Left lung (tissue), 10 donors: ENCODE data around the gene JMJD6. TPM values are rescaled to one million over a fixed set of nuclear protein-coding genes. Genes with fewer than 3 reads are reported as not detected.
"Not testable (repeated sequence)": the region's sequence is repeated elsewhere in the genome, so short reads cannot be mapped to it uniquely, and the experiment has no call there.

ENCODE experiments used
- ATAC-seq: fragments of 200-7000 bp; cut with Tn5 transposase; one replicate; pipeline ENCODE4 v1.9.1; 2020; ENCODE audit warnings: moderate library complexity
- DNase-seq, 4 donors: peaks; one replicate each; pipeline ENCODE4 v3.0.0-alpha.2; 2013 to 2020
- H3K27ac ChIP-seq, 2 donors: fragments of 200-600 bp; sonication (generic) in 1 of 2; one replicate each; pipeline versions ENCODE4 v1.5.0 to v1.8.0; 2020 to 2021
- H3K27me3 ChIP-seq, 2 donors: fragments of 200-600 bp; sonication (generic) in 1 of 2; one replicate each; pipeline versions ENCODE4 v1.5.0 to v1.8.0; 2020 to 2021
- H3K36me3 ChIP-seq, 2 donors: fragments of 200-600 bp; sonication (generic) in 1 of 2; one replicate each; pipeline versions ENCODE4 v1.5.0 to v1.8.0; 2020 to 2021
- H3K4me1 ChIP-seq, 2 donors: fragments of 200-600 bp; one replicate each; pipeline ENCODE4 v1.8.0; 2021
- H3K4me3 ChIP-seq, 2 donors: fragments of 200-600 bp; sonication (generic) in 1 of 2; one replicate each; pipeline versions ENCODE4 v1.5.0 to v1.8.0; 2020 to 2021; ENCODE audit warnings: mild to moderate bottlenecking in 1 of 2
- H3K9me3 ChIP-seq, 2 donors: fragments of 200-600 bp; sonication (generic) in 1 of 2; one replicate each; pipeline versions ENCODE4 v1.5.0 to v1.8.0; 2020 to 2021
- intact Hi-C, 2 donors: fragments of 100-400 bp; cut with DNase I; formaldehyde crosslinking; loops; one replicate each; pipeline versions ENCODE4 v1.11.2 to v1.14.2; 2022
- polyA plus RNA-seq, 6 donors: library from polyadenylated mRNA; unstranded; fragments of 120-200 nt; gene quantifications; one replicate each; pipeline ENCODE4 v1.2.1, GENCODE V29; 2013; ENCODE audit not compliant: insufficient read length in 6 of 6
- total RNA-seq, 2 donors: library from RNA; stranded (reverse); fragmentation: NEBNext Ultra II Directional; extraction: Animal tissue kit (Norgen Biotek cat#: 25700); gene quantifications; one replicate each; pipeline ENCODE4 v1.2.1, GENCODE V29; 2021
- TF ChIP-seq, protein P1 (sequence below), 2 donors: fragments of 200-600 bp; sonication (generic) in 1 of 2; IDR thresholded peaks; one replicate each; pipeline versions ENCODE4 v1.5.0 to v1.8.0; 2021; ENCODE audit warnings: antibody characterized with exemption in 2 of 2
- donor health status: DM: no; HTN: yes; CAD: no.
- donor health status: DM: no; HTN: no; CAD: no.

Gene JMJD6
- total and polyA plus RNA-seq, 8 donors: 21.9 to 35.9 (median 26.1) TPM

DNA sequence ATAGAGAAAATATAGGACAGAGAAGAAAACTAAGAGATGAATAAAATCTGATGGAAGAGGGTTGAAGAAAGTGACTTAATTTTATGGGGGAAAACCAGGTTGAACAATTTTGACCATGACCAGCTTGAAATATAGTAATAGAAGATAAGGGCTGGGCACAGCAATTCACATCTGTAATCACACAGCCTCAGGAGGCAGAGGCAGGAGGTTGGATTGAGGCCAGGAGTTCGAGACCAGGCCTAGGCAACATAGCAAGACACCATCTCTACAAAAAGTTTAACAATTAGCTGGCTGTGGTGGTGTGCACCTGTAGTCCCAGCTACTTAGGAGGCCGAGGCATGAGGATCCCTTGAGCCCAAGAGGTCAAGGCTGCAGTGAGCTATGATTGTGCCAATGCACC is 24.3 kb downstream of the JMJD6 start:
- Histone ChIP-seq H3K4me1 (peaks cover 3 to 46% of the 10 kb centered on the region in 2 donors), H3K27me3 (no peaks in the 10 kb centered on the region), H3K9me3 (no peaks in the 10 kb centered on the region), H3K27ac (peak overlapping the region in 1 of 2 donors; percentile 78), H3K36me3 (no peaks in the 10 kb centered on the region), H3K4me3 (no peak overlapping the region)
- TF ChIP-seq, protein P1, sequence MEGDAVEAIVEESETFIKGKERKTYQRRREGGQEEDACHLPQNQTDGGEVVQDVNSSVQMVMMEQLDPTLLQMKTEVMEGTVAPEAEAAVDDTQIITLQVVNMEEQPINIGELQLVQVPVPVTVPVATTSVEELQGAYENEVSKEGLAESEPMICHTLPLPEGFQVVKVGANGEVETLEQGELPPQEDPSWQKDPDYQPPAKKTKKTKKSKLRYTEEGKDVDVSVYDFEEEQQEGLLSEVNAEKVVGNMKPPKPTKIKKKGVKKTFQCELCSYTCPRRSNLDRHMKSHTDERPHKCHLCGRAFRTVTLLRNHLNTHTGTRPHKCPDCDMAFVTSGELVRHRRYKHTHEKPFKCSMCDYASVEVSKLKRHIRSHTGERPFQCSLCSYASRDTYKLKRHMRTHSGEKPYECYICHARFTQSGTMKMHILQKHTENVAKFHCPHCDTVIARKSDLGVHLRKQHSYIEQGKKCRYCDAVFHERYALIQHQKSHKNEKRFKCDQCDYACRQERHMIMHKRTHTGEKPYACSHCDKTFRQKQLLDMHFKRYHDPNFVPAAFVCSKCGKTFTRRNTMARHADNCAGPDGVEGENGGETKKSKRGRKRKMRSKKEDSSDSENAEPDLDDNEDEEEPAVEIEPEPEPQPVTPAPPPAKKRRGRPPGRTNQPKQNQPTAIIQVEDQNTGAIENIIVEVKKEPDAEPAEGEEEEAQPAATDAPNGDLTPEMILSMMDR (IDR thresholded peaks at IDR 0.05): no peak
- DNase-seq (no peak), ATAC-seq (no peak)
- intact Hi-C loops: no loop called here

DNA sequence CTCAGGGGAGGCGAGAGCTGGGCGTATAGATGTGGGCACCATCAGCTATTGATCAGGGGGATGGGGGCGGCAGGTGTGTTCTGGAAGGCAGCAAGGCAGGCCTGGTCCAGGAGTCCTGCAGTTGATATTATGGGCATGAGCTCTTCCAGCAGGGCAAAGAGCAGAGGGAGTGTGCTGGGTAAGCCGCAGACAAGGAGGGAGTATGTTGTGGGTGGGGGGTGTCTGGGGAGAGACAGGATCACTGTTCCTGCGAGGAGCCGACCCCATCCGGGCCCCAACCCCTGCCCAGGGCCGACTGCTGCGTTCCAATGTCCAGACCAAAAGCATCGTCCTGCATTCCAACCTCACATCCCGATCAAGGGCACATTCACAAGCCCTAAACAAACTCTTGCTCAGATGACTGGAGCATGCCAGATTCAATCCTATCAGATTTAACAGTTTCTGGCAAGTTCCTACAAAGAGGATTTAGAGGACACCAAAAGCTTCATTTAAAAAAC is 24.9 kb downstream of the JMJD6 start:
- no peak for ATAC-seq
- Histone ChIP-seq H3K27me3 (no peaks in the 10 kb centered on the region), H3K27ac (peak overlapping the region; percentile 78 to 80), H3K4me3 (no peak overlapping the region), H3K36me3 (no peaks in the 10 kb centered on the region), H3K9me3 (no peaks in the 10 kb centered on the region), H3K4me1 (peaks cover 3 to 48% of the 10 kb centered on the region in 2 donors)
- no peak for DNase-seq
- TF ChIP-seq, protein P1 (IDR thresholded peaks at IDR 0.05): no peak
- intact Hi-C loops: no loop called here

DNA sequence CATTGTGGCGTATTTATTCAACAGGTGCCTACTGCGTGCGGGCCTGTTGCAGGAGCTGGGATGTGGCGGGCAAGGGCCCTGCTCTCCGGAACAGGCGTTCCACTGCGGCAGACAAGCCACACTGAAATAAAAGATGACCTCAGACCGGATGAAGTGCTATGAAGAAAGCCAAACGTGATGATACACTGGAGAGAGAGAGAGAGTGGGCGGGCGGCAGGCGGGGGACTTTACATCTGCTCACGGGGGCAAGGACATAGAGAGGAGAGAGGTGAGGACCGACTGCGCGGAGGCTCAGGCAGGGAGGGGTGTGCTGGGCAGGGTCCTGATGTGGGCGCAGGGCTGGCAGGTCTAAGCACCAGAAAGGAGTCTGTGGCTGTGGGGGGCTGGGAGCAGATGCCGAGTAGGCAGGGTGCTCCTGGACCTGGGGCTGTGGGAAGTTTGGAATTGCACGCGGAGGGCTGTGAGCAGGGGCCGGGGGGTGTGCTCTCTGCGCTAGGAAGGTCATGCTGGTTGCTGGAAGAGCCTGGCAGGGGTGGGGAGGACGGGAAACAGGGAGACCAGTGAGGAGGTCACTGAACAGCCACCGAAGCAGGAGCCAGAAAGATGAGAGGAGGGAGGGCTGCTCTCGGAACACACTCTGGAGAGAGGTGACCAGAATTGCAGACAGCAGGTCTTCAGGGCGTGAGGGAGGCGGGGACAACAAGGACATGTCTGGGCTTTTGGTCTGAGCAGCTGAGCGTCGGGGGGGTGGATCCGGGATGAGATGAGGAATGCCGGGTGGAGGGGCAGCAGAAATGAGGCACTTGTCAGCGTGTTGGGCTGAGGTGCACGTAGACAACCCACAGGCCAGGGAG is 25.6 kb downstream of the JMJD6 start:
- TF ChIP-seq, protein P1 (IDR thresholded peaks at IDR 0.05): no peak
- DNase-seq (peak in 2 of 4 donors; percentile 59 to 81), ATAC-seq (peak; percentile 59)
- H3K9me3 ChIP-seq: no peaks in the 10 kb centered on the region
- peaks cover 3 to 48% of the 10 kb centered on the region in 2 donors for H3K4me1 ChIP-seq
- intact Hi-C loops: no loop called here
- H3K27ac ChIP-seq: peak overlapping the region; percentile 78 to 80
- H3K36me3 ChIP-seq: no peaks in the 10 kb centered on the region
- no peak overlapping the region for H3K4me3 ChIP-seq
- H3K27me3 ChIP-seq: no peaks in the 10 kb centered on the region

DNA sequence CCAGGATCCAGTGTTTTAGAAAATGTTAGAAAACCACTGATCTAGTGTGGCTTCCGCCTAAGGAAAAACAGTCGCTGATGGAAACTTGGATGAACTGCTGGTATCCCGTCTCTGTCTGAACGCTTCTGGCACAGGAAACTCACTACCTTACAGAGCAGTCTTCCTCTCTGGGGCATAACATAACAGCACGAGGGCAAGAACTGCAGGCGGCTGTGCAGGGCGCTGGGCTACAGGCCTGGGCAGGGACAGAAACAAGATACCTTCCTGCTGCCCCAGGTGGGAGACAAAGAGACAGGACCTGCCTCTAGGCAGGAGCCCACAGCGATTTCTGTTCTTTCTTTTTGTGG is 26.2 kb downstream of the JMJD6 start:
- DNase-seq (no peak), ATAC-seq (peak; percentile 7)
- peak overlapping the region; percentile 78 to 80 for H3K27ac ChIP-seq
- no peak overlapping the region for H3K4me3 ChIP-seq
- TF ChIP-seq, protein P1 (IDR thresholded peaks at IDR 0.05): no peak
- intact Hi-C loops: no loop called here
- H3K9me3 ChIP-seq: no peaks in the 10 kb centered on the region
- no peaks in the 10 kb centered on the region for H3K36me3 ChIP-seq
- H3K27me3 ChIP-seq: no peaks in the 10 kb centered on the region
- peaks cover 3 to 48% of the 10 kb centered on the region in 2 donors for H3K4me1 ChIP-seq

DNA sequence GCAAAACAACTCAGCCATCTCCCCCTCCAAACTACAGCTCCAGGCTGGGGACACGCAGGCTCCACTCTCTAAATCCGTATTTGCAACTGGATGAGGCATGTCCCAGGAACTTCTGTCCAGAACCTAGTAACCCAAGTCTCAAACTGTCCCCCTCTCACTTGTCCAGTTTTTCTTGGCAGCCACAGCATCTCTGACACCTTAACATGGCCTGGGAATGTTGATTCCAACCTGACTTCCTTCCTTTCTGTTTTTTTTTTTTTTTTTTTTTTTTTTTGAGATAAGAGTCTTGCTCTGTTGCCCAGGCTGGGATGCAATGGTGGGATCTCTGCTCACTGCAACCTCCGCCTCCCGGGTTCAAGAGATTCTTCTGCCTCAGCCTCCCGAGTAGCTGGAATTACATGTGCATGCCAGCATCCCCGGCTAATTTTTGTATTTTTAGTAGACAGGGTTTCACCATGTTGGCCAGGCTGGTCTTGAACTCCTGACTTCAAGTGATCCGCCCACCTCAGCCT is 27.9 kb downstream of the JMJD6 start:
- H3K36me3 ChIP-seq, H3K9me3 ChIP-seq, H3K4me3 ChIP-seq, H3K27me3 ChIP-seq, ATAC-seq, DNase-seq, intact Hi-C loops: not testable (repeated sequence)
- Histone ChIP-seq H3K4me1 (peaks cover 3 to 48% of the 10 kb centered on the region in 2 donors), H3K27ac (peak overlapping the region; percentile 11 to 60)
